ENCODE data around the gene KIAA1614.
"Not testable (repeated sequence)": the region's sequence is repeated elsewhere in the genome, so short reads cannot be mapped to it uniquely, and the experiment has no call there.

Gene KIAA1614

GRCh38 chr1:180964056-180964455, 51.4 kb downstream of the KIAA1614 start:
- no peak for DNase-seq (ENCODE audit: low read depth, low spot score)

- DNase-seq (ENCODE audit: low read depth, low spot score) = no peak
These were observed 51.9 kb downstream of the KIAA1614 start for GRCh38 chr1:180964595-180964994.

- DNase-seq (ENCODE audit: low read depth, low spot score) = no peak
These were observed 53.6 kb downstream of the KIAA1614 start for GRCh38 chr1:180966312-180966711.

- no peak for DNase-seq (ENCODE audit: low read depth, low spot score)
These were observed 54.2 kb downstream of the KIAA1614 start for GRCh38 chr1:180966744-180967536.

GRCh38 chr1:180967558-180967957, 54.9 kb downstream of the KIAA1614 start:
- no peak for DNase-seq (ENCODE audit: low read depth, low spot score)

GRCh38 chr1:180968834-180969233, 56.1 kb downstream of the KIAA1614 start:
- DNase-seq (ENCODE audit: low read depth, low spot score) = not testable (repeated sequence)

- DNase-seq (ENCODE audit: low read depth, low spot score) = no peak
These were observed 56.7 kb downstream of the KIAA1614 start for GRCh38 chr1:180969434-180969833.

GRCh38 chr1:180970333-180971079, 57.8 kb downstream of the KIAA1614 start:
- DNase-seq (ENCODE audit: low read depth, low spot score) = no peak

- no peak for DNase-seq (ENCODE audit: low read depth, low spot score)
These were observed 58.7 kb downstream of the KIAA1614 start for GRCh38 chr1:180971273-180971997.

- DNase-seq (ENCODE audit: low read depth, low spot score) = no peak
These were observed 60.7 kb downstream of the KIAA1614 start for GRCh38 chr1:180973369-180973768.

- no peak for DNase-seq (ENCODE audit: low read depth, low spot score)
These were observed 61.5 kb downstream of the KIAA1614 start for GRCh38 chr1:180974236-180974635.

GRCh38 chr1:180975551-180975950, 62.9 kb downstream of the KIAA1614 start:
- DNase-seq (ENCODE audit: low read depth, low spot score) = no peak

GRCh38 chr1:180976191-180976590, 63.5 kb downstream of the KIAA1614 start:
- no peak for DNase-seq (ENCODE audit: low read depth, low spot score)

- no peak for DNase-seq (ENCODE audit: low read depth, low spot score)
These were observed 64.1 kb downstream of the KIAA1614 start for GRCh38 chr1:180976732-180977357.

GRCh38 chr1:180981596-180982387, 69.1 kb downstream of the KIAA1614 start:
- peak; percentile 23 for DNase-seq (ENCODE audit: low read depth, low spot score)

GRCh38 chr1:180982422-180982821, 69.7 kb downstream of the KIAA1614 start:
- no peak for DNase-seq (ENCODE audit: low read depth, low spot score)

- no peak for DNase-seq (ENCODE audit: low read depth, low spot score)
These were observed 75.6 kb downstream of the KIAA1614 start for GRCh38 chr1:180988253-180988752.

GRCh38 chr1:180994262-180994661, 81.6 kb downstream of the KIAA1614 start:
- no peak for DNase-seq (ENCODE audit: low read depth, low spot score)

GRCh38 chr1:180997843-180998504, 85.3 kb downstream of the KIAA1614 start:
- no peak for DNase-seq (ENCODE audit: low read depth, low spot score)

All from iPS DF 19.7 (cell line).